GM19372 (cell line): Measurements from ENCODE around the gene SUMO3.

Source experiments
- ATAC-seq: cut with Tn5 transposase; IDR thresholded peaks from one replicate; pipeline ENCODE4 v1.9.1; 2021; ENCODE audit warnings: mild to moderate bottlenecking, low read depth, moderate library complexity; ENCODE audit not compliant: unreplicated experiment

The SUMO3 gene

DNA sequence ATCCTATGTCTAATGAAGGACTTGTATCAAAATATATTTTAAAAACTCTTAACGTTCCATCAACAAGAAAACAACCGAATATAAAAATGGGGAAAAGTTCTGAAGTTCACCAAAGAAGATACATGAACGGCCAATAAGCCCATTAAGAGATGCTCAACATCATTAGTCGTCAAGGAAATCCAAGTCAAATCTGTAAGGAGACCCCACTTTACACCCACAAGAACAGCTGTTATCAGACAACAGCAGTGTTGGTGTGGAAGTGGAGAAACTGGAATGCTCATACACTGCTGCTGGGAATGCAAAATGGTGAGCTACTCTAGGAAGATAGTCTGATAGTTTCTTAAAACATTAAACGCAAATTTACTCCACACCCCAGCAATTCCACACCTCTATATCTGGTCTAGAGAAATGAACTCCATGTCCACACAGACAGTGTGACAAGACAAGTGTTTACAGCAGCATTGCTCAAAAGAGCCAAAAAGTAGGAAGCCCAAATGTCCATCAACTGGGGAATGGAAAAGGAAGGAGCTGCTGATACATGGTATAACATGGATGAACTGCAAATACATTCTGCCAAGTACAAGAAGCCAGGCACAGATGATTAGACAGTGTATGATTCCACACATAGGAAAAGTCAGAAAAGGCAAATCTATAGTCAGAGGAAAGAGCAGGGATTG, 34.7 kb downstream of the SUMO3 start:
- ATAC-seq: no peak

DNA sequence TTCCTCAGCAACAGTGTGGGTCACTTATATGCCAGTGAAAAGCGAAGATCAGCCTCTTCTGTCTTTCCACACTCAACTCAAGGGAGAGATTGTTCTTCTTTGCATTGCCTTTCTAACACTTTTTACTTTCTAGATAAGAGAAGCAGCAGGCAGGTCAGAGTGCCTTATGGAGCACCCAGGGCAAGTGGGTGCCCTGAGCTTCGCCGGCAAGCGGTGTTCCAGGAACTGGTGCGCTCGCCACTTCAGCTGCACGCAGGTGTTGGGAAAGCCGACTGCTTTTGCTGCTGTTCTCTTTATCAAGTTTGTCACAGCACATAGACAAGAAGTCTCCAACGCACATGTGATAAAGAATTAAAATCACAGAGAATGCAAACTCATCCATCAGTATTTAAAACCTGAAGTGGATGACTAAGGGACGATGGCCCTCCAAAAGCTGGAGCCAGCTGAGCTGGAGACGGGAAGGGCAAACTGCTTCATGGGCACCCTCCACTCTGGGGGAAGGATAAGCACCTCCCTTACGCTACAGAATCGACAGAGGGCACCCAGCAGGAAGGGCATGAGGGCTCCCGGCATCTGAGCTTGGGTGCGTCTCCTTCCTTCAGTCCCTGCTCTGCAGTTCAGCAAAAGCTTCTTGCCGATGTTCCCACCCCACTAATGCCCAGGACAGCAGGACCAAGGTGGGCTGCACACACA, 36.9 kb downstream of the SUMO3 start:
- no peak for ATAC-seq

DNA sequence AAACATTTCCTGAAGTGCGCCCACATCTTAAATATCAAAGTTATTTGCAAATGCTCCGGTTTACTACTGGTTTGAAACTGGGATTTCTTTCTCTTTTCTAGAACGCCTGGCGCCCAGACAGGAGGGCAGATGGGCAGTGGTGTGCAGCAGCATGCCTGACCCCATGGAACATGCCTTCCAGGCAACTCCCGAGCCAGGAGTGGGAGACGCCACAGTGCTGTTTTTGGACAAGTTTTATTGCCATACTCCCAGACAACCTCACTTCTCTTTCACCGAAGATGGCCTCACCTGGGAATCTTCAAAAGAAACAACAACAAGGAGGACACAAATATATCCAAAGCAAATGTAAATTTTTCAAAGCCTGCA, 37.7 kb downstream of the SUMO3 start:
- ATAC-seq: no peak

DNA sequence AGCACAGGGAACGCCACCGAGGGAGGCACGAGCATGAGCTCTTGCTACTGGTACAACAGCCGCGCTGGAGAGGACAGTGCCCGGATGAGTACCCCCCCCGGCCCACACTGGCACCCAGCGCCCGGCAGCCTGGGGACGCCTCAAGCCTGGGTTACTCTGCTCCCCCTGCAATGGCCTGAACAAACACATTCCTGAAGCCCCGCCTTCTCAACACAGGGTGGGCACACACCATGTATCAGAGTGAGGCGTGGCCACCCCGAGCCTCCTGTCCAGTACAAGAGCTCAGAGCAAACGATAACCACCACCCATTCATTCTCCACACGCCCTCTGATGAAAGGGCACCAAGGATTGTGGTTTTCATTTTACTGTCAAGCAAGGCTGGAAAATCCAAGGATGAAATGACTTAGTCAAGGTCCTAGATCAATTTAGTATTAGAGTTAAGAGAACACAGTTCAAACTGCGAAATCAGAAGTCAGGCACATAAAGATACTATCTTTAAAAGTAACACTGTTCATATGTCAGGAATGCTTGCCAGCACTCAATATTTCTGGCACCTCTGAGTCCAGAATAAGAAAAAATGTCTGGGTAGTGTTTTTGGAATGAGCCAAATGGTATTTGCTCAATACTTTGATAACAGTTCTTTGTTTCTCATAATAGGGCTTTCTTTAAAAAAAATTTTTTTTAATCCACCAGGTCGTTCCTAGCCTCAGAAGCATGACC, 38.3 kb downstream of the SUMO3 start:
- ATAC-seq: no peak

DNA sequence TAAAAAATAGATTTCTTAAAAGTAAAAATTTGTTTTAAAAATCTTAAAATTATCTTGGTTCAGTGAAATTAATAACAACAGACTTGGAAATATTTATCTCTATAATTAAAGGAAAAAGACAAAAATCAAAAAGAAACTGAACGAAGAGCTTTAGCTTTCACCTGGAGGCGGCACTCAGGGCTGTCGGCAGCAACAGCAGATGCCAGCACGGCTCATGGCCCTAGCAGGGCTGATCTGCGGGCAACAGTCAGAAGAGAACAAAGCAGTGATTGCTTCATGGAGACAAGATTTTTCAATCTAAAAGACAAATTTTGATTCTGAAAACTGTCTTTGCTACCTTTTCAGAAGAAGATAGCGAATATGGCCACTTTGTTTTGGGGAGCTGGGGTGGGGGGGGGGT, 38.9 kb downstream of the SUMO3 start:
- ATAC-seq: no peak

DNA sequence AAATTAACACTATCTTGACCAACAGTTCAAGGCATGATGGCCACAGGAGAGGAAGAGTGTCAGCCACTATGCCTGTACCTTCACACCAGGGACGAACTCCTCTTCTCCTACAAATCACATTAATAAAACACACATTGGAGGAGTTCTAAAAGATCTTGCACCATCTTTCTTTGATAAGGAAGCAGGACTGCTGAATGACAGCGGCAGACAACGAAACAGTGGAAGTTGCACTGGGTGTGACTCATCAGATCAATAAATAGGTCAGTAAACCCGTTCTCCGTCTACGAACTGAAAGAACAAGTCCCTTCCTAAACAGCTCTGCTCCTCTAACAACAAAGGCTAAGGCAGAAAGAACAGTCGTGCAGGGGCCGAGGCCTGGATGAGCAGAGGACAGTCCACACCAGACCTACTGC, 39.4 kb downstream of the SUMO3 start:
- ATAC-seq: no peak

DNA sequence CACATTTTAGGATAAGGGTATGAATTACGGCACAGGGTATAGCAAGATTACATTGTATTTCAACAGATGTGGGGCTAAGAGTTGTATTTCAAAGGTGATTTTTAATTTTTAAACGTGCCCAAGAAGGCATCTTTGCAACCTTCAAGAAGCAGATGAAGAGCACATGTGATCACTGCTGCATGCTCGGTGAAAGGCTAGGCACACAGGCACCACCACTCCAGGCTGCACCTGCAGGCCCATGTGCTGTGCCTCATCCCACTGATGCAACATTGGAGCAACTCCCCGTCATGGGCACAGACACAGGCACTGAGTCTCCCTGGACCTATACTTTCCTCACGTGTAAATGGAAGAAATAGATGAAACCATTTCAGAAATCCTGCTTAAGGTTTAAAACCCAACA, 39.8 kb downstream of the SUMO3 start:
- no peak for ATAC-seq

DNA sequence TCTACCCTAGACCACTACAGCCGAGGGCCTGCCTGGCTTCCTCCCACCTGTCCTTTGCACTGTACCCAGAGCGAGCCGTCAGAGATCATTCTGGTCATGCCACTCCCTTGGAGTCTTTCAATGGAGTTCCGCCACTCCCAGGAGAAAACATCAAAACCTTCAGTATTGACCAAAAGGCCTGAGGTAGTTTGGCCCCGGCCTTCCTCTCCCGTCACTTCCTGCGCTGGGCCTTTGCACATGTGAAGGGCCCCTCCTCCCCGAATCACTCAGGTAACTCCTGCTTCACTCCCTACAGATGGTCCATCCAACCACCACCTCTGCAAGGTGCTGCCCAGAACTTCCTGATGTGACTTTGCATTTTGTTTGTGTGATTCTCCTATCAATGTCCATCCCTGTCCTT, 42.9 kb downstream of the SUMO3 start:
- no peak for ATAC-seq

DNA sequence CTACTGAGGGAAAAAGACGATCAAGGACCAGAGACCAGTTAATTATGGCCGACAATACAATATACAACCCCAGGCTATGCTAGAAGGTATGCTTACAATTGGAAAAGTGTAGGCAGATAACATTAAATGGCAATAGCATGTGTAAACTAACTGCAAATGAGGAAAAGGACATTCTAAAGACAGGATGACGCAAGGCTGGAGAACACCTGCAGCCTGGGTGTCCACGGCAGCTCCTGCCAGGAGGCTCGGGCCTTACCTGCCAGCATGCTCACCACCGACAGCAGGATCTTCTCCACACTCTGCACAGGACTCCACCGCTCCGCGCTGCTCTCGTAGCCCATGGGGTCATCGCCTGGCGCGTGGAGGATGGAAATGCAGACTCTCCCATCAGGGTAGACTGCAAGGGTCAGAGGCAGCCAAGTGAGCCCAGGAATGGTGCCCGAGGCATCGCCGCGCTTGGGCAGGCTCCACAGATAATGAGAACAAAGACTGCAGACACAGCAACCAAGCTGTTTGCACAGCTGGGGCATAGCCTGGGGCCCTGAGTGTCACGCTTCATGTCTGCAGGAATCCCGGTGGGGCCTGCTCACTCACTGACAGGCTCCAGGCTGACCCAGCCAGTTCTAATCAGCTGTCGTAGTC, 44.5 kb downstream of the SUMO3 start:
- no peak for ATAC-seq

DNA sequence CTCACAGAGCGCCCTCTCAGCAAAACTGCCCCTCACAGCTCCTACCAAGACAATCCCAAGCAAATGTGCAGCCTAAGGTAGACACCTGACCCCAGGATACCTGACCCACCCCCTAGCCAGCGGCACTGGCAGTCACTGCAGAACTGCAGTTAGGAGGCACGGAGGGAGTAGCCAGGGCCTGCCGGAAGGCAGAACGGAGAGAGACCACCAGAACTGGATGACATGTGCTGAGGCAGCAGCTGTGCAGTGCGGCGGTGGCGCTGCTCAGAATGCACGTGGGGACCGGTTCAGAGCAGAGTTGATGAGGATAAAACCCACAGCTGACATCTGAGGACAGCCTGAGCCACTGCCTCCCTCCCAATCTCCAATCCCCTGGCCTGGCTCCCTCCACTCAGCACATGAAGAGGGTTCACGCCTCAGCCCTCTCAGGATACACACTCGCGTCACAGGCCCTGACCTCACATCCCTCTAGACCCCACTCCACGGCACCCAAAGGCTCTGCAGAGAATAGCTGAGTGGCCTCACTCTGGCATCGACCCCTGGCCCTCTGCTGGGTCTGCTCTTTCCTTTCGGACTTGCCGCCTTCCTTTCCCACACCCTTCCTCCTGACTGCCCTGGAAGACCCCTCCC, 45.9 kb downstream of the SUMO3 start:
- ATAC-seq: no peak

DNA sequence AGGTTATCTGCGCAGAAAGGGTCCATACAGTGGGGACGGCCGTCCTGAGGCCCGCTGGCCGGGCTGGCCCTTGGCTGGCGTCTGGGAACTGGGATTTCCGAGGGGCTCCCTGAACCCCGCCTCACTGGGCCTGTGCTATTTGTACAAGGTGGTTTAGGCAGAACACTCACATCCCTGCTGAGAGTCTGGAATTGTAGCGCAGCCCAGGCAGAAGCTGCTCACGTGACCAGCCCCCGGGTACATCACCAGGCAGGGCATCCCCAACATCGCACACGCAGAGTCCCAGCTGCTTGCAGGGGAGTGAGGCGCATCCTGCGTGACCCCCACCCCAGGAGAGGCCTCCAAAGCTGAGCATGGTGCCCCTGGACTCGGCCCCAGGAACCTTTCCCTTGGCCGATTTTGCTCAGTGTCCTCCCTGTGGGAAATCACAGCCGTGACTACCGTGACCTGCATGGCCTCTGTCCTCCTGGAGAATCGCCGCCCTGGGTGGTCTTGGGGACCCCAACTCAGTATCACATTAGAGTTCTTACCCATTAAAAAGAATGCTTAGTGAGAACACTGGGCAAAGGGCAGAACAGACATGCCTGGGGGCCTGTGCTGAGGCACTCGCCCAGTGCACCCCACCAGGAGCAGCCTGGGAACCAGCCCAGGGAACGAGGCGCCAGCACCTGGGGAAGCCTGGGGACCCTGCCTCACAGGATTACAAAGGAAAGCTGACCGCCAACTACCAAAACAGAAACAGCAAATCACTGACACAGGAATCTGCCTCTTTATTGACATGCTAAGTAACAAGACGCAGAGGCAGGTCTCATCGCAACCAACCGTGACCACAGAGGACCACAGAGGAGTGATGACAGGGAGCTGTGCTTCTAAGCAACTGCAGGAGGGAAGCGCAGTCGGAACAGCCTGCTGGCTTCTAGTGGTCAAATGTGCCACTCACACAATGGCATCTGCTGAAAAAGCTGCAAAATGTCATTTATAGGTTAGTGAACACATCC, 49.7 kb downstream of the SUMO3 start:
- no peak for ATAC-seq

DNA sequence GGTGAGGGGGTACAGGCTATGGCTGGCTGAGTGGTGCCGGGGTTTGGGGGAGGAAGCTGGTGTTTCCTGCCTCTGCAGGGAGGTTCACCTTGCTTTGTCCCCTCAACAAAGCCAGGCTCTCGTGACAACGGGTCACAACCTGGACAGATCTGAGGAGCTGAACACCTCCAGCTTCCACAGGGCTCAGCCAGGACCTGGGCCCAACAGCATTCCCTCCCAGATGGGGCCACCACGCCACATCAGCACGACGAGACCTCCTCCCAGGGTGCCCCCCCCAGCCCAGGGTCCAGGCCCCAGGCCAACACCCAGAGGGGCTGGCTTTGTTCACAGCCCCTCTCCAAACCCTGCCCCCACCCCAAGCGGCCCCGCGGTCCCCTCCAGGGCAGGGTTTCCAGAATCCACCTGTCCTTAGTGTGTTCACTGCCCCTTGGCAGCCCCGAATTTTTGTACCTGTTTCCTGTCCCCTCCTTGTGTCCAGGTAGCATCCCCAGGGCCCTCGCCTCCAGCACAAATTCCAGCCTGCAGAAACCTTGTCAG, 51.0 kb downstream of the SUMO3 start:
- ATAC-seq: no peak

DNA sequence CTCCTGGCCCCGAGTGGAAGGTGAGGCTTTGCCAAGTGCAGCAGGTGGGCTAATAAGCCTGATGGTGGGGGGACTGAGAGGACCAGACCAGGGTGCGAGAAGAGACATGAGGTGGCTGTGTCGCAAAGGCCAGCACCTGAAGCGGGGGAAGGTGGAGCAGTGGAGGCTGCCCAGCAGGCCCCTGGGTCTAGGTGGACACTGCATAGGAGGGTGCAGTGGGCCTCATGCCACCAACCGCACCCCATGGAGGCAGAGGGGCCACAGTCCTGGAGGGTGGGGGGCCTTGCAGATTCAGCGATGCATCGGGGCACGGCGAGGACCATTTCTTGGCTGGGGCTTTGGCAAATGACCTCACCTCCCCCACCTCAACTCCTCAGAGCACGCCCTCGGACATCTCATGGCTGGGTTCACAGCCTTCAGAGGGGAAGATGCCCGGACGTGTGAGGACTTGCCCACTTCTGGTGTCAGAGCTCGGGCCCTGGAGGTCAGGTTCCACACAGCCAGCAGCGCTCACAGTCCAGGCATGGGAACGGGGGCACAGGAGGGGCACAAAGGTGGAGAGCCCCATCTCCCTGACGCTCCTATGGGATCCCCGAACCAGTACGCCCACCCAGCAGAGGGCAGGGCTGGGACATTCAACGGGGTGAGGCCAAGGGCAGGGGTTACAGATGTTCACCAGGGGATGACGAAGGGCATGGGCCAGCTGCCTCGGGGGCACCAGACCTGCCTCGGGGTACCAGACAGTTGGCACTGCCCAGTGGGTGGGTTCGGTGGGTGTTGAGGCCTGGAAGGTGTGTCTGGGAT, 51.6 kb downstream of the SUMO3 start:
- no peak for ATAC-seq

DNA sequence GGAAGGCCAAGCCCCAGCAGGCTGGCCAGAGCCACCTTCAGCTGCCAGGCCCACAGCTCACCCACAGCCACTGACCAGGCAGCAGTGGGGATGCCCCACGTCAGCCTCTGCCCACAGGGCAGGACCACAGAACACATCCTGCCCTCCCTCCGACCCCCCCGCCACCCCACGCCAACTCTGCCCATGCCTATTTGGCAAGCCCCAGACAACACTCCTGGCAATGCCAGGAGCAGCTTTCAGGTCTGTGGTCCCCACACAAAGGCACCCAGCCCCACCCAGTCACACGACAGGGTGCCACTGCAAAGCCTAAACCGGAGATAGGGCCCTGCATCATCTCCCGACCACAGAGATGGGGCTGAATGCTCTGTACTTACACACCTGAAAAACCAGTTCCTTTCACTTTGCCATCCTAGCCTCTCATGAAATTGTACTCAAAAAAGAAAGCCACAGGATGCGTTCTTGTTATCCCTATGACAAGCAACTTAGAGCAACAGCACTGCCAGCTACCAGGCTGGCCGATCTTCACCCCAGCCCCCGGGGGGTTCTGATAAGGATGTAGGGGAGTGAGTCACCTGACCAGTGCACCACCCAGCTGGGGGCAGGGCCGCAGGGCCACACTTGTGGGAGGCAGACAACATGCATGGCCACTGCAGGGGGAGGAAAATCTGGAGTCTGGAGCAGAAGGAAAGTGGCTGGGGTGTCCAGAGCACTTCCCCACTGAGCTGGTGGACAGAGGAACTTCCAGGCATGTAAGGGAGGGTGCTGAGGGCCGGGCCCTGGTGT, 52.4 kb downstream of the SUMO3 start:
- no peak for ATAC-seq

DNA sequence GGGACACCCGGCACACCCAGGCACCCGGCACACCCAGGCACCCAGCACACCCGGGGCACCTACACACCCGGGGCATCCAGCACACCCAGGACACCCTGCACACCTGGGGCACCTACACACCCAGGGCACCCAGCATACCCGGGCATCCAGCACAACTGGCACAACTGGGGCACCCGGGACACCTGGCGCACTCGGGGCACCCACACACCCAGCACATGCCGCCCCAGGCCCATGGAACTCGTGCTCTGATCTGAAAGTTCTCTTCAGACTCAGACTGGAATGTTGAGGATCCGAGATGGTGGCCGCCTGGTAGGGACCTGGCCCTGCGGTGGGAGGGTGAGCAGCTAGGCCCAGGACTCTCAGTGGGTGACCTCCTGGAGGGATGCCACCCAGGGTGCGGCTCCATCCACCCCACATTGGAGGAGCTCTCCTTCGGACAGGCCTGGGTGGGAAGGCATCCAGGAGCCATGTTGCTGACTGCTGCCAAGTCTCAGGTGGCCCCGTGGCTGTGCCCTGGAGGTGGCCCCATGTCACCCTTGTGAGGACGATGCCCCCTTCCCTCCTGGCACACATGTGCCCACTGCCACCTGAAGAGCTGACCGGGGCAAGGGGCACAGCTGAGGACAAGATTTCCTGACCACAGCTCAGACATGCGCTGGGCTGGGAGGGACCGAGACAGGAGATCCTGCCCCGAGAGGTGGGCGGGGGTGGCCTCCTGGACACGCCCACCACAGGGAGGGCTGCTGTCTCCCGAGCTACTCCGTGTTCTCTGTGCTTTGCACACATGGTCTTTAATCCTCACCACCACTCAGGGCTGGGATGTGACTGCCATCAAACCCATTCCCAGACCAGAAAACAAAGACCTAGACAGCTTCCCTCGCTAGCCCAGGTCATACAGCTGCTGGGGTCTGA, 53.3 kb downstream of the SUMO3 start:
- ATAC-seq: no peak

DNA sequence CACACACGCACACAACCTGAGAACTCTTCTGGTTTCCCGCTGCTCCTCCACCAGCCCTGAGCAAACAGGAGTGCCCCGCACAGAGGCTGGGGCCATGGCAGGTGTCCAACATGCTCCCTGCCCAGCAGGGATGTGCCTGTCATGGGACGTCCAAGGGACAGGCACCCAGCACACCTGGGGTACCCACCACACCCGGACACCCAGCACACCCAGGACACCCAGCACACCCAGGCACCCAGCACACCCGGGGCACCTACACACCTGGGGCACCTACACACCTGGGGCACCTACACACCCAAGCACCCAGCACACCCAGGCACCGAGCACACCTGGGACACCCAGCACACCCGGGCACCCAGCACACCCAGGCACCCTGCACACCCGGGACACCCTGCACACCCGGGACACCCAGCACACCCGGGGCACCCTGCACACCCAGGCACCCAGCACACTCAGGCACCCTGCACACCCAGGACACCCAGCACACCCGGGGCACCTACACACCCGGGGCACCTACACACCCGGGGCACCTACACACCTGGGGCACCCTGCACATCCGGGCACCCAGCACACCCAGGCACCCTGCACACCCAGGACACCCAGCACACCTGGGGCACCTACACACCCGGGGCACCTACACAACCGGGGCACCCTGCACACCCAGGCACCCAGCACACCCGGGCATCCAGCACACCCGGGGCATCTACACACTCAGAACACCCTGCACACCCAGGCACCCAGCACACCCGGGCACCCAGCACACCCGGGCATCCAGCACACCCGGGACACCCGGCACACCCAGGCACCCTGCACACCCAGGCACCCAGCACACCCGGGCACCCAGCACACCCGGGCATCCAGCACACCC, 54.2 kb downstream of the SUMO3 start:
- ATAC-seq: no peak
